Measurements from ENCODE around the gene MRPL21.

DNA sequence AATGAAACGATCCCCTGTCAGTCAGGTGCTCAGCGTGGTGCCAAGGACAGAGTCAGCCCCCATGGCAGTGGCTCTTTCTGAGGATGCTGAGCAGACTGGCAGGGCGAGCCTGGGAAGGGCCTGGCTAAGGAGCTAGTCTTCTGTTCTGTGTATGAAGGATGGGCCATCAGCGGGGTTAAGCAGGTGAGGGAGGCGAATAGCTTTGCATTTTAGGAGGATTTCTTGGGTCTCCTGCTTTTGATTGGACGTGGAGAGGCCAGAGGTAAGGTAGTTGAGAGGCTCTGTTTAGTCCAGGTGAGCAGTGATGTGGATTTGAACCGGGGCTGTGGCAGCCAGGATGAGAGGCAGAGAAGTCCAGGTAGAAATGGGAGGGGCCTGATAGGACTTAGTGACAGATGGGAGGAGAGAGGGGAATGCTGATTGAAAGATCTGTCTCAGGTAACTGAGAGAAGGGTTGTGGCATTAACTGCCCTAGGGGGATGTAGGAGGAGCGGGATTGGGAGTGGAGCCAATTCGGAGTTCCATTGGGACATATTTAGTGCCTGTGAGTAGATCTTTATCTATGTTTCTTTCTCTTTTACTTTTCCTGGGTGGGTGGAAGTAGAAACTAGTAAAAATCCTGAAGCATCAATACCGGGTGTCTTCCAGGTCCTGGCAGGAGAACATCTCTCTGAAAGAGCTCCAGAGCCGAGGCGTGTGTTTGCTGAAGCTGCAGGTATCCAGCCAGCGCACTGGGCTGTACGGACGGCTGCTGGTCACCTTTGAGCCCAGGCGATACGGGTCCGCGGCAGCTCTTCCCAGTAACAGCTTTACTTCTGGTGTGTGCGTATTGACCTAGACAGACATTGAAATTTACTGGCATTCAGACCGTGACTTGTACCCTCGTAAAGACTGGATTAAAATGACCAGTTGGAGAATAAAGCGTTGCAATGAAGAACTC is 2.1 kb upstream of the MRPL21 start:
- TF ChIP-seq, protein P1, sequence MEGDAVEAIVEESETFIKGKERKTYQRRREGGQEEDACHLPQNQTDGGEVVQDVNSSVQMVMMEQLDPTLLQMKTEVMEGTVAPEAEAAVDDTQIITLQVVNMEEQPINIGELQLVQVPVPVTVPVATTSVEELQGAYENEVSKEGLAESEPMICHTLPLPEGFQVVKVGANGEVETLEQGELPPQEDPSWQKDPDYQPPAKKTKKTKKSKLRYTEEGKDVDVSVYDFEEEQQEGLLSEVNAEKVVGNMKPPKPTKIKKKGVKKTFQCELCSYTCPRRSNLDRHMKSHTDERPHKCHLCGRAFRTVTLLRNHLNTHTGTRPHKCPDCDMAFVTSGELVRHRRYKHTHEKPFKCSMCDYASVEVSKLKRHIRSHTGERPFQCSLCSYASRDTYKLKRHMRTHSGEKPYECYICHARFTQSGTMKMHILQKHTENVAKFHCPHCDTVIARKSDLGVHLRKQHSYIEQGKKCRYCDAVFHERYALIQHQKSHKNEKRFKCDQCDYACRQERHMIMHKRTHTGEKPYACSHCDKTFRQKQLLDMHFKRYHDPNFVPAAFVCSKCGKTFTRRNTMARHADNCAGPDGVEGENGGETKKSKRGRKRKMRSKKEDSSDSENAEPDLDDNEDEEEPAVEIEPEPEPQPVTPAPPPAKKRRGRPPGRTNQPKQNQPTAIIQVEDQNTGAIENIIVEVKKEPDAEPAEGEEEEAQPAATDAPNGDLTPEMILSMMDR (IDR thresholded peaks at IDR 0.05 in 4 of 5, conservative IDR thresholded peaks at IDR 0.05 in 1 of 5): no peak
- TF ChIP-seq POLR2A (IDR thresholded peaks at IDR 0.05): no peak

Measured in gastrocnemius medialis (tissue), 4 donors.